HepG2 (cell line): Measurements from ENCODE around the gene RBM12. TPM values are rescaled to one million over a fixed set of nuclear protein-coding genes. Genes with fewer than 3 reads are reported as not detected.

Source experiments
- DMAP1 ChIP-seq: IDR thresholded peaks from 2 replicates; pipeline ENCODE4 v1.6.1; 2016
- GFI1 ChIP-seq: sonication (generic); formaldehyde crosslinking; IDR thresholded peaks from 2 replicates; pipeline ENCODE4 v1.5.0; 2020; ENCODE audit warnings: missing genetic modification reagents, mild to moderate bottlenecking, borderline replicate concordance
- HNRNPL ChIP-seq: fragments of 200-400 bp; formaldehyde crosslinking; IDR thresholded peaks from 2 replicates; pipeline ENCODE4 v1.6.1; 2017; ENCODE audit warnings: mild to moderate bottlenecking, low read depth, low read length
- SALL2 ChIP-seq: sonication (generic); formaldehyde crosslinking; IDR thresholded peaks from 2 replicates; pipeline ENCODE4 v1.8.1; 2023; ENCODE audit warnings: mild to moderate bottlenecking, missing genetic modification reagents, inconsistent platforms
- ZMYM3 ChIP-seq: sonication (generic); formaldehyde crosslinking; IDR thresholded peaks from 2 replicates; pipeline ENCODE4 v1.5.1; 2020; ENCODE audit warnings: mild to moderate bottlenecking, missing genetic modification reagents
- ZNF569 ChIP-seq: sonication (generic); formaldehyde crosslinking; IDR thresholded peaks from 2 replicates; pipeline ENCODE4 v1.5.0; 2020; ENCODE audit warnings: mild to moderate bottlenecking, missing genetic modification reagents, moderate library complexity, borderline replicate concordance
- polyA plus RNA-seq, 8 experiments: library from polyadenylated mRNA; depleted of rRNA in 3 of 8; stranded (reverse) in 7 of 8; unstranded in 1 of 8; fragments of >200 nt; fragmentation: Illumina TruSeq in 4 of 8; extraction: Trizol in 4 of 8; gene quantifications; 2 replicates each; pipeline versions ENCODE4 v1.2.1 to v1.2.3, GENCODE V29; 2011 to 2016; ENCODE audit warnings: low read depth in 4 of 8, missing spikeins in 1 of 8, mixed read lengths in 1 of 8; ENCODE audit not compliant: insufficient read depth in 1 of 8
- total RNA-seq, 5 experiments: library from RNA; depleted of rRNA; stranded (reverse); fragments of >200 nt; fragmentation: Illumina TruSeq; extraction: Trizol; gene quantifications; 2 replicates each; pipeline ENCODE4 v1.2.3, GENCODE V29; 2016; ENCODE audit warnings: low read depth in 1 of 5
- TF ChIP-seq, protein P1 (sequence below): sonication (generic); formaldehyde crosslinking; IDR thresholded peaks from 2 replicates; pipeline ENCODE4 v1.4.0; 2020; ENCODE audit warnings: missing genetic modification reagents
- TF ChIP-seq, protein P2 (sequence below): sonication (generic); formaldehyde crosslinking; conservative IDR thresholded peaks from 2 replicates; pipeline ENCODE4 v1.8.1; 2023; ENCODE audit warnings: missing genetic modification reagents
- TF ChIP-seq, protein P3 (sequence below): fragments of 450-650 bp; IDR thresholded peaks from 2 replicates; pipeline ENCODE4 v1.6.1; 2017
- TF ChIP-seq, protein P4 (sequence below): sonication (generic); formaldehyde crosslinking; IDR thresholded peaks from 2 replicates; pipeline ENCODE4 v1.4.0; 2020; ENCODE audit warnings: mild to moderate bottlenecking, missing genetic modification reagents
- TF ChIP-seq, protein P5 (sequence below): sonication (generic); formaldehyde crosslinking; IDR thresholded peaks from 2 replicates; pipeline ENCODE4 v1.8.0; 2022; ENCODE audit warnings: mild to moderate bottlenecking, missing genetic modification reagents
- TF ChIP-seq, protein P6 (sequence below): sonication (generic); formaldehyde crosslinking; IDR thresholded peaks from 2 replicates; pipeline ENCODE4 v1.4.0; 2020; ENCODE audit warnings: missing genetic modification reagents

The RBM12 gene
- total and polyA plus RNA-seq, 2 of the 13 experiments (the other 11 are each of a cell fraction or from before 2014, with no cell fraction given): 97.9 to 104 TPM

DNA sequence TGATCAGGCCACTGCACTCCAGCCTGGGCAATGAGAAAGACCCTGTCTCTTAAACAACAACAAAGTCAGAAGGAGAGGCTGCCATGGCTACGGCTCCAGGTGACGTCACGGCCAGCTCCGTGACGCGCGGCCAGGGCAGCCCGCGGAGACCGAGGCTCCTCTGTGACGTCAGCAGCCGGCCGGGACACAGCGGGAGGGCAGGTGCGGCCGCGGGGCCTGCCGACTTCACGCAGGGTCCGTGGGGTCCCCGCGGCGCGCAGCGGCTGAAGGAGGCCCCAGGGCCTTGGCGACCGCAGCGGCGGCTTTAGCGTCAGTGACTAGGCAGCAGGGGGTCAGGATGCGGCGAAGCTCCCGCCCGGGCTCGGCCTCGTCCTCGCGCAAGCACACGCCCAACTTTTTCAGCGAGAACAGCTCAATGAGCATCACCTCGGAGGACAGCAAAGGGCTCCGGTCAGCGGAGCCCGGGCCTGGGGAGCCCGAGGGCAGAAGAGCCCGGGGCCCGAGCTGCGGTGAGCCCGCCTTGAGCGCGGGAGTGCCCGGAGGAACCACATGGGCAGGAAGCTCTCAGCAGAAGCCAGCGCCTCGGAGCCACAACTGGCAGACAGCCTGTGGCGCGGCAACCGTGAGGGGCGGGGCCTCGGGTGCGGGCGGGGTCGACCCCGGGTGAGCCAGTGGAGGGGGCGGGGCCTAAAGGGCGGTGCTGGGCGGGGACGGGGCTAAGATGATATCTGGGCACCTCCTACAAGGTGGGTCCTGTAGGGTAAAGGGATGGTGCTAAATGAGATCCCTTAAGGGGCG, 48.8 kb downstream of the RBM12 start, which contains the start of gene SPAG4 (continued):
- TF ChIP-seq, protein P1, sequence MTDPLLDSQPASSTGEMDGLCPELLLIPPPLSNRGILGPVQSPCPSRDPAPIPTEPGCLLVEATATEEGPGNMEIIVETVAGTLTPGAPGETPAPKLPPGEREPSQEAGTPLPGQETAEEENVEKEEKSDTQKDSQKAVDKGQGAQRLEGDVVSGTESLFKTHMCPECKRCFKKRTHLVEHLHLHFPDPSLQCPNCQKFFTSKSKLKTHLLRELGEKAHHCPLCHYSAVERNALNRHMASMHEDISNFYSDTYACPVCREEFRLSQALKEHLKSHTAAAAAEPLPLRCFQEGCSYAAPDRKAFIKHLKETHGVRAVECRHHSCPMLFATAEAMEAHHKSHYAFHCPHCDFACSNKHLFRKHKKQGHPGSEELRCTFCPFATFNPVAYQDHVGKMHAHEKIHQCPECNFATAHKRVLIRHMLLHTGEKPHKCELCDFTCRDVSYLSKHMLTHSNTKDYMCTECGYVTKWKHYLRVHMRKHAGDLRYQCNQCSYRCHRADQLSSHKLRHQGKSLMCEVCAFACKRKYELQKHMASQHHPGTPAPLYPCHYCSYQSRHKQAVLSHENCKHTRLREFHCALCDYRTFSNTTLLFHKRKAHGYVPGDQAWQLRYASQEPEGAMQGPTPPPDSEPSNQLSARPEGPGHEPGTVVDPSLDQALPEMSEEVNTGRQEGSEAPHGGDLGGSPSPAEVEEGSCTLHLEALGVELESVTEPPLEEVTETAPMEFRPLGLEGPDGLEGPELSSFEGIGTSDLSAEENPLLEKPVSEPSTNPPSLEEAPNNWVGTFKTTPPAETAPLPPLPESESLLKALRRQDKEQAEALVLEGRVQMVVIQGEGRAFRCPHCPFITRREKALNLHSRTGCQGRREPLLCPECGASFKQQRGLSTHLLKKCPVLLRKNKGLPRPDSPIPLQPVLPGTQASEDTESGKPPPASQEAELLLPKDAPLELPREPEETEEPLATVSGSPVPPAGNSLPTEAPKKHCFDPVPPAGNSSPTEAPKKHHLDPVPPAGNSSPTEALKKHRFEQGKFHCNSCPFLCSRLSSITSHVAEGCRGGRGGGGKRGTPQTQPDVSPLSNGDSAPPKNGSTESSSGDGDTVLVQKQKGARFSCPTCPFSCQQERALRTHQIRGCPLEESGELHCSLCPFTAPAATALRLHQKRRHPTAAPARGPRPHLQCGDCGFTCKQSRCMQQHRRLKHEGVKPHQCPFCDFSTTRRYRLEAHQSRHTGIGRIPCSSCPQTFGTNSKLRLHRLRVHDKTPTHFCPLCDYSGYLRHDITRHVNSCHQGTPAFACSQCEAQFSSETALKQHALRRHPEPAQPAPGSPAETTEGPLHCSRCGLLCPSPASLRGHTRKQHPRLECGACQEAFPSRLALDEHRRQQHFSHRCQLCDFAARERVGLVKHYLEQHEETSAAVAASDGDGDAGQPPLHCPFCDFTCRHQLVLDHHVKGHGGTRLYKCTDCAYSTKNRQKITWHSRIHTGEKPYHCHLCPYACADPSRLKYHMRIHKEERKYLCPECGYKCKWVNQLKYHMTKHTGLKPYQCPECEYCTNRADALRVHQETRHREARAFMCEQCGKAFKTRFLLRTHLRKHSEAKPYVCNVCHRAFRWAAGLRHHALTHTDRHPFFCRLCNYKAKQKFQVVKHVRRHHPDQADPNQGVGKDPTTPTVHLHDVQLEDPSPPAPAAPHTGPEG (CRISPR knock-in tag): peak; percentile 97
- TF ChIP-seq, protein P2, sequence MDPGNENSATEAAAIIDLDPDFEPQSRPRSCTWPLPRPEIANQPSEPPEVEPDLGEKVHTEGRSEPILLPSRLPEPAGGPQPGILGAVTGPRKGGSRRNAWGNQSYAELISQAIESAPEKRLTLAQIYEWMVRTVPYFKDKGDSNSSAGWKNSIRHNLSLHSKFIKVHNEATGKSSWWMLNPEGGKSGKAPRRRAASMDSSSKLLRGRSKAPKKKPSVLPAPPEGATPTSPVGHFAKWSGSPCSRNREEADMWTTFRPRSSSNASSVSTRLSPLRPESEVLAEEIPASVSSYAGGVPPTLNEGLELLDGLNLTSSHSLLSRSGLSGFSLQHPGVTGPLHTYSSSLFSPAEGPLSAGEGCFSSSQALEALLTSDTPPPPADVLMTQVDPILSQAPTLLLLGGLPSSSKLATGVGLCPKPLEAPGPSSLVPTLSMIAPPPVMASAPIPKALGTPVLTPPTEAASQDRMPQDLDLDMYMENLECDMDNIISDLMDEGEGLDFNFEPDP: no peak
- peak; percentile 95 for TF ChIP-seq SALL2 (CRISPR knock-in tag)
- peak; percentile 92; the same call in 1 of the 2 replicates for TF ChIP-seq ZNF569 (CRISPR knock-in tag)
- TF ChIP-seq, protein P3, sequence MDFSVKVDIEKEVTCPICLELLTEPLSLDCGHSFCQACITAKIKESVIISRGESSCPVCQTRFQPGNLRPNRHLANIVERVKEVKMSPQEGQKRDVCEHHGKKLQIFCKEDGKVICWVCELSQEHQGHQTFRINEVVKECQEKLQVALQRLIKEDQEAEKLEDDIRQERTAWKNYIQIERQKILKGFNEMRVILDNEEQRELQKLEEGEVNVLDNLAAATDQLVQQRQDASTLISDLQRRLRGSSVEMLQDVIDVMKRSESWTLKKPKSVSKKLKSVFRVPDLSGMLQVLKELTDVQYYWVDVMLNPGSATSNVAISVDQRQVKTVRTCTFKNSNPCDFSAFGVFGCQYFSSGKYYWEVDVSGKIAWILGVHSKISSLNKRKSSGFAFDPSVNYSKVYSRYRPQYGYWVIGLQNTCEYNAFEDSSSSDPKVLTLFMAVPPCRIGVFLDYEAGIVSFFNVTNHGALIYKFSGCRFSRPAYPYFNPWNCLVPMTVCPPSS: no peak
- TF ChIP-seq HNRNPL: peak; percentile 77
- TF ChIP-seq, protein P4, sequence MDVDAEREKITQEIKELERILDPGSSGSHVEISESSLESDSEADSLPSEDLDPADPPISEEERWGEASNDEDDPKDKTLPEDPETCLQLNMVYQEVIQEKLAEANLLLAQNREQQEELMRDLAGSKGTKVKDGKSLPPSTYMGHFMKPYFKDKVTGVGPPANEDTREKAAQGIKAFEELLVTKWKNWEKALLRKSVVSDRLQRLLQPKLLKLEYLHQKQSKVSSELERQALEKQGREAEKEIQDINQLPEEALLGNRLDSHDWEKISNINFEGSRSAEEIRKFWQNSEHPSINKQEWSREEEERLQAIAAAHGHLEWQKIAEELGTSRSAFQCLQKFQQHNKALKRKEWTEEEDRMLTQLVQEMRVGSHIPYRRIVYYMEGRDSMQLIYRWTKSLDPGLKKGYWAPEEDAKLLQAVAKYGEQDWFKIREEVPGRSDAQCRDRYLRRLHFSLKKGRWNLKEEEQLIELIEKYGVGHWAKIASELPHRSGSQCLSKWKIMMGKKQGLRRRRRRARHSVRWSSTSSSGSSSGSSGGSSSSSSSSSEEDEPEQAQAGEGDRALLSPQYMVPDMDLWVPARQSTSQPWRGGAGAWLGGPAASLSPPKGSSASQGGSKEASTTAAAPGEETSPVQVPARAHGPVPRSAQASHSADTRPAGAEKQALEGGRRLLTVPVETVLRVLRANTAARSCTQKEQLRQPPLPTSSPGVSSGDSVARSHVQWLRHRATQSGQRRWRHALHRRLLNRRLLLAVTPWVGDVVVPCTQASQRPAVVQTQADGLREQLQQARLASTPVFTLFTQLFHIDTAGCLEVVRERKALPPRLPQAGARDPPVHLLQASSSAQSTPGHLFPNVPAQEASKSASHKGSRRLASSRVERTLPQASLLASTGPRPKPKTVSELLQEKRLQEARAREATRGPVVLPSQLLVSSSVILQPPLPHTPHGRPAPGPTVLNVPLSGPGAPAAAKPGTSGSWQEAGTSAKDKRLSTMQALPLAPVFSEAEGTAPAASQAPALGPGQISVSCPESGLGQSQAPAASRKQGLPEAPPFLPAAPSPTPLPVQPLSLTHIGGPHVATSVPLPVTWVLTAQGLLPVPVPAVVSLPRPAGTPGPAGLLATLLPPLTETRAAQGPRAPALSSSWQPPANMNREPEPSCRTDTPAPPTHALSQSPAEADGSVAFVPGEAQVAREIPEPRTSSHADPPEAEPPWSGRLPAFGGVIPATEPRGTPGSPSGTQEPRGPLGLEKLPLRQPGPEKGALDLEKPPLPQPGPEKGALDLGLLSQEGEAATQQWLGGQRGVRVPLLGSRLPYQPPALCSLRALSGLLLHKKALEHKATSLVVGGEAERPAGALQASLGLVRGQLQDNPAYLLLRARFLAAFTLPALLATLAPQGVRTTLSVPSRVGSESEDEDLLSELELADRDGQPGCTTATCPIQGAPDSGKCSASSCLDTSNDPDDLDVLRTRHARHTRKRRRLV: no peak
- peak; percentile 89 for TF ChIP-seq GFI1 (CRISPR knock-in tag)
- TF ChIP-seq ZMYM3 (CRISPR knock-in tag): no peak
- peak; percentile 60 for TF ChIP-seq DMAP1 (CRISPR knock-in tag)
- TF ChIP-seq, protein P5, sequence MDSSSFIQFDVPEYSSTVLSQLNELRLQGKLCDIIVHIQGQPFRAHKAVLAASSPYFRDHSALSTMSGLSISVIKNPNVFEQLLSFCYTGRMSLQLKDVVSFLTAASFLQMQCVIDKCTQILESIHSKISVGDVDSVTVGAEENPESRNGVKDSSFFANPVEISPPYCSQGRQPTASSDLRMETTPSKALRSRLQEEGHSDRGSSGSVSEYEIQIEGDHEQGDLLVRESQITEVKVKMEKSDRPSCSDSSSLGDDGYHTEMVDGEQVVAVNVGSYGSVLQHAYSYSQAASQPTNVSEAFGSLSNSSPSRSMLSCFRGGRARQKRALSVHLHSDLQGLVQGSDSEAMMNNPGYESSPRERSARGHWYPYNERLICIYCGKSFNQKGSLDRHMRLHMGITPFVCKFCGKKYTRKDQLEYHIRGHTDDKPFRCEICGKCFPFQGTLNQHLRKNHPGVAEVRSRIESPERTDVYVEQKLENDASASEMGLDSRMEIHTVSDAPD (CRISPR knock-in tag): 0 out of 2 replicates have a peak, but pooled peaks have one; percentile 72
- TF ChIP-seq, protein P6, sequence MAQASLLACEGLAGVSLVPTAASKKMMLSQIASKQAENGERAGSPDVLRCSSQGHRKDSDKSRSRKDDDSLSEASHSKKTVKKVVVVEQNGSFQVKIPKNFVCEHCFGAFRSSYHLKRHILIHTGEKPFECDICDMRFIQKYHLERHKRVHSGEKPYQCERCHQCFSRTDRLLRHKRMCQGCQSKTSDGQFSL: 0 out of 2 replicates have a peak, but pooled peaks have one; percentile 65
